IPS-15b (cell line): ENCODE data around the gene PER2.
A peak's percentile ranks its signal among the peaks of the same experiment; 100 is the strongest.

Experiments
- H3K27me3 ChIP-seq: one replicate; pipeline ENCODE4 v1.6.1; 2013; ENCODE audit warnings: low read length; ENCODE audit not compliant: control insufficient read depth, insufficient read depth
- H3K36me3 ChIP-seq: one replicate; pipeline ENCODE4 v1.6.1; 2013; ENCODE audit warnings: low read length; ENCODE audit not compliant: control insufficient read depth, insufficient read depth
- H3K4me1 ChIP-seq: one replicate; pipeline ENCODE4 v1.6.1; 2013; ENCODE audit warnings: mild to moderate bottlenecking, low read length; ENCODE audit not compliant: control insufficient read depth, insufficient read depth
- H3K4me3 ChIP-seq: one replicate; pipeline ENCODE4 v1.5.1; 2013; ENCODE audit warnings: low read depth, low read length
- H3K9ac ChIP-seq: one replicate; pipeline ENCODE4 v1.6.1; 2013; ENCODE audit warnings: low read depth, mild to moderate bottlenecking, low read length
- H3K9me3 ChIP-seq: one replicate; pipeline ENCODE4 v1.6.1; 2013; ENCODE audit warnings: mild to moderate bottlenecking, low read length; ENCODE audit not compliant: control insufficient read depth, insufficient read depth

PER2 gene

DNA sequence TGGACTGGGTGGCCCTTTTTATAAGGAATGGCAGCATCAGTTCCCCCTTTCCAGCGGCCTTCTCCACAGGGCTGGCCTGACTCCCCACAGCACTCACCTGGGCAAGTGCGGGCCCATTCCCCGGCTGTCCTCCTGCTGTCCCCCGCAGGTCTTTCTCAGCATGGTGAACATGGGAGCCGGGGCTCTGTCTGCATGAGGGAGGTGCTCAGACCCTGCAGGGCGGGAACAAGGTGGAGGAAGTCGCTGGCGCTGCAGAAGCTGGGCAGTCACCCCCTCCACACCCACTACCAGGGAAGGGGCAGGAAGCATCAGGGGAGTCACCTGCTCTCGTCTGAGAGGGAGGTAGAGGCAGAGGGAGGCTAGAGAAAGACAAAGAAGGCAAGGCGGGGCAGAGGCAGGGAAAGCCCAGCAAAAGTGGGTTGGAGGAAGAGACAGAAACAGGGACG is 60.8 kb downstream of the PER2 start:
- peaks cover 5% of the 10 kb centered on the region for H3K36me3 ChIP-seq
- no peak overlapping the region for H3K4me3 ChIP-seq
- H3K9ac ChIP-seq = no peak overlapping the region
- peaks cover 25% of the 10 kb centered on the region for H3K27me3 ChIP-seq
- no peaks in the 10 kb centered on the region for H3K9me3 ChIP-seq
- H3K4me1 ChIP-seq = no peaks in the 10 kb centered on the region

- Histone ChIP-seq H3K9me3 (no peaks in the 10 kb centered on the region), H3K4me1 (no peaks in the 10 kb centered on the region), H3K27me3 (peaks cover 25% of the 10 kb centered on the region), H3K9ac (no peak overlapping the region), H3K36me3 (peaks cover 5% of the 10 kb centered on the region), H3K4me3 (no peak overlapping the region)
Measured at GRCh38 chr2:238226698-238227586, 61.5 kb downstream of the PER2 start.

- Histone ChIP-seq H3K4me3 (no peak overlapping the region), H3K9me3 (no peaks in the 10 kb centered on the region), H3K9ac (no peak overlapping the region), H3K36me3 (peaks cover 5% of the 10 kb centered on the region), H3K27me3 (peaks cover 24% of the 10 kb centered on the region), H3K4me1 (no peaks in the 10 kb centered on the region)
Measured at GRCh38 chr2:238225911-238226697, 62.3 kb downstream of the PER2 start.

DNA sequence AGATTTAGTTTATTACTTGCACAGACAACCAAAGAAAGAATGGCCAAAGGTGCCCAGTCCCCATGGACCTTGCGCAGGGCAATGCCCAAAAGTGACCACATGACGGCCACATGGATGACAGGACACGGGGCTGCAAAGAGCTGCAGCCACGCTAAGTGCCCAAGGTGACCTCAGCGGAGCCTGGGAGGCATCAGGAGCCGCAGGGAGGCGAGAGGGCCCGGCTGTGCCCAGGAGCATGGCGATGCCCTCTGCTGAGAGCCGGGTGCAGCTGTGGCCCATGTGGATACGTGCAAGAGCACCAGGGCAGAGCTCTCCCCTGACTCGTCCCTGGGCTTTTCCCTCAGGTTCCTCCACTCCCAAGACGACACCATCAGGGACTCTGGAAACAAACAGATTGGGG is 63.3 kb downstream of the PER2 start:
- no peak overlapping the region for H3K4me3 ChIP-seq
- no peaks in the 10 kb centered on the region for H3K4me1 ChIP-seq
- no peak overlapping the region for H3K9ac ChIP-seq
- H3K36me3 ChIP-seq = peaks cover 5% of the 10 kb centered on the region
- H3K27me3 ChIP-seq = peaks cover 14% of the 10 kb centered on the region
- no peaks in the 10 kb centered on the region for H3K9me3 ChIP-seq

DNA sequence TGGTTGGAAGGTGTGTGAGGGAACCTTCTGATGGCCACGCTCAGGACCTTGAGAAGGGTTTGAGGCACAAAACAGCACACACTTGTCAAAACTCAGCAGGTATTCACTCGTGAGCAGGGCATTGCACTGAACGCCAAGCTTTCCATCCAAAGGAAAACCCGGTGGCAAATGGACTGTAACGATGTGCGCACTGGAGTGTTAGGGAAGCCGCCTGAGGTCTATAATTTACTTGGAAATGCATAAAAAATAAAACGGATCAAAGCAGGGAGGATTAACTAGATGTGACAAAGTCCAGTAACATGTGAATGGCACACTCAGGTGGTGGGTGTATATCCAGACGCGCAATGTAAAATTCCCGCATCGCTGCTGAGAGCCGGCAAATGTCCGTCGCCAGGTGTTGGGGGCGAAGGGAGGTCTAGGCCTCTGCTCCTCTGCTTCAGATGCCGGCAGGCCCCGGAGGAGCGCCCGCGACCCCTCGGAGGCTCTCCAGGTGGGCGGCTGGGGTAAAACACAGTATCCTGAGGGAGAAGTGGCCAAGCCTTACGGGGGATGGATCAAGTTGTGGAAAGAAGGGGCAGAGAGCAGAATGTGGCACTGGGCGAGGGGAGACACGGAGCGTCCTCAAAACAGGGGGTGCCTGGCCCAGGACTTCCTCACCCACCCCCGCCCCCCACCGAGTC is 63.9 kb downstream of the PER2 start:
- Histone ChIP-seq H3K36me3 (peaks cover 5% of the 10 kb centered on the region), H3K4me1 (no peaks in the 10 kb centered on the region), H3K27me3 (peaks cover 8% of the 10 kb centered on the region), H3K4me3 (no peak overlapping the region), H3K9me3 (no peaks in the 10 kb centered on the region), H3K9ac (no peak overlapping the region)

GRCh38 chr2:238220892-238221521 is 67.4 kb downstream of the PER2 start:
- H3K4me3 ChIP-seq = no peak overlapping the region

DNA sequence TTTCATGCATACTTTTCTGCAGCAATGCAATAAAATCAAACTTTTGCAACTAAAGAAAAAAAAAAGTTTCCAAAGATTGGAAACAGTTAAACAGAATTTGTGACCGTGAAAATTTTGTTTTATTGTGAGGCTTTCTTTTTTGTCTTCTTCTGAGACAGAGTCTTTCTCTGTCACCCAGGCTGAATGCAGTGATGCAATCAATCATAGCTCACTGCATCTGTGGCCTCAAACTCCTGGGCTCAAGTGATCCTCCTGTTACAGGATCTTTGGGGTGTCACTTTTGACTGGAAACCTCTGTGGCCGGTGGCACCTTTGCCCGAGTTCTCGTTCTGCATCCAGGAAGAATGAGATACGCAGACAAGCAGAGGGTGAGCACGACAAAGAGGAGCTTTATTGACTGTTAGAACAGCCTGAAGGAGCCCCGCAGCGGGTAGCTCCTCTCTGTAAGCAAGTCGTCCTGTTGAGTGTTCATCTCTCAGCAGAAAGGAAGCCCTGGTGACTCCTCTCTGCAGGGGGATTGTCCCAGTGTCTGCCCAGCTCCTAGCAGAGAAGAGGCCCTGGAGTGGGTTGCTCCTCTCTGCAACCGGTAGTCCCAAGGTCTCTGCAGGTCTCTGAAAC is 68.0 kb downstream of the PER2 start:
- peaks cover 2% of the 10 kb centered on the region for H3K4me1 ChIP-seq
- H3K9ac ChIP-seq = no peak overlapping the region
- no peaks in the 10 kb centered on the region for H3K9me3 ChIP-seq
- no peaks in the 10 kb centered on the region for H3K36me3 ChIP-seq
- peaks cover 2% of the 10 kb centered on the region for H3K27me3 ChIP-seq
- no peak overlapping the region for H3K4me3 ChIP-seq

More at GRCh38 chr2:238220892-238221521, 67.4 kb downstream of the PER2 start:
- Histone ChIP-seq H3K36me3 (peaks cover 2% of the 10 kb centered on the region), H3K4me1 (peaks cover 2% of the 10 kb centered on the region), H3K27me3 (no peaks in the 10 kb centered on the region), H3K9me3 (no peaks in the 10 kb centered on the region), H3K9ac (no peak overlapping the region)

DNA sequence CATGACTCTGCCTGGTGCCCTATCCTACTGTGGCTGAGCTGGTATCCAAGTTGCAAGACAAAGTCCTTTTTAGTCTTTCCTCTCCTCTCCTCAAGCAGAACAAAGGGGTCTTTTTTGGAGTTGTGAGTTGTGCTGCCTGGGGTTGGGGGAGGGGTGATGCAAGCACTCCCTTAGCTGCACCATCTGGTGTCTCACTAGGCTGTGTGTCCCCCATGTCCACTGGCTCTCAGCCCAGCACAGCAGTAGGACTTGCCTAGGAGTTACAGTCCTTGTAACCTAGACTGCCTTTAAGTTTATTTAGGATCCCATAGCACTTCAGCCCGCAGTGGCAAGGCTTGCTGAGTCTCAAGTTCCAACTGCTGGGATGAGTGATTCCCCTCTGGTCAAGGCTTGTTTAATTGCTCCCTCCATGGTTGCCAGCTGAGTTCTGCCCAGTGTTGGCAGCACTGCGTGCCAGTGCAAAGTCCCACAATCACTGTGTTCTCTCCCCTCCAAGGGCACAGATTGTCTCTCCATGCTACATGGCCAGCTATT is 71.7 kb downstream of the PER2 start:
- H3K36me3 ChIP-seq = no peaks in the 10 kb centered on the region
- peaks cover 3% of the 10 kb centered on the region for H3K27me3 ChIP-seq
- H3K9ac ChIP-seq = no peak overlapping the region
- H3K4me3 ChIP-seq = no peak overlapping the region
- peaks cover 2% of the 10 kb centered on the region for H3K4me1 ChIP-seq
- no peaks in the 10 kb centered on the region for H3K9me3 ChIP-seq

DNA sequence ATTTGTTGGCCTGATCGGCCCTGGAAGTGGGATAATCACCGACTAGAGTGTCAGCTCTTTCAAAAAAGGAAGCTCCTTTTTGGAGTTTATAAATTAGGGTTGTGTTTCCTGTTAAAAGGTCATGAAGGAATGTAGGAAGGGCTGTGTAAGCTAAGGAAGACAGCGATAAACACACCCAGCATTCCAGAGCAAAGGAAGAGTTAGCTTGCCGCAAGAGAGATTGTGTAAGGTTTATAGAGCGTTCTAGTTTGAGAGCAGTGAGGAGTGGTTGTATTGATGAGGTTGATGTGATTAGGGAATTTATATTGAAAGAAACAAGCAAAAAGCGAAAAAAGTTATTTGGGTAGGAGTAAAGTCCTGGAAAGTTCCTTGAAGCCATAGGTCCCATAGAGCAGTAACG is 81.4 kb downstream of the PER2 start:
- no peaks in the 10 kb centered on the region for H3K36me3 ChIP-seq
- H3K9ac ChIP-seq = no peak overlapping the region
- H3K4me1 ChIP-seq = no peaks in the 10 kb centered on the region
- no peaks in the 10 kb centered on the region for H3K9me3 ChIP-seq
- peaks cover 19% of the 10 kb centered on the region for H3K27me3 ChIP-seq
- no peak overlapping the region for H3K4me3 ChIP-seq

DNA sequence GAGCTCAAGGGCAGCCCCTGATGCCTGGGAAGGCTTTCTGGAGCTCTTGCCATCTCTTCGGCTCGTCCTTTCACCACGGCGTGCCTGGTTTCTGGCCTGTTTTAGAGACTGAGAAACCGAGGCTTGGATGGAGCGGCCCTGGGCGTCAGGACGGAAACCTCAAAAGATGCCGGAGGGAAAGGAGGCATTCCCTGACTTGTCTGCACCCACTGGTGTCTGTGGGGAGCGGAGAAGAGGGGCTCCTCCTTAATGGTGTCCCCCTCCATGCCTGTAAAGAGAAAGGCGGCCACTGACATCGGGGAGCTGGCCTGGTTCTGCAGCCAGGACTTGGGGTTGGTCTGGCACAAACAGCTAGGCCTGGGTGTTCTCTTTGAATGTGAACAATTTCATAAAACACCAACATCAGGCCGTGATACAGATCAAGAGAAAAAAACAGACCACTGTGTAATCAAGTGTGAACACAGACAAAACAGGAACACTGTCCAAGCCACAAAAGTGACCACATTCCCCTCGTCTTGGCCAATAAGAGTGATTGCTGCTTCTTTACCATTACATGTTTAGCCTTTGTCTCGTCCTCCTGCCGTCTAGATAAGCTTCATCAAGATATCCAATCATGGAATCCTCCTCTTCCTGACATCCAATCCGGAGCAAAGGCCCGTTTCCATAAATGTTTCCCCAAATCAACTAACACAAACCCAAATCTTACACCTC is 84.3 kb downstream of the PER2 start:
- no peaks in the 10 kb centered on the region for H3K36me3 ChIP-seq
- H3K4me3 ChIP-seq = peak overlapping the region; percentile 36
- H3K9me3 ChIP-seq = no peaks in the 10 kb centered on the region
- H3K9ac ChIP-seq = peak overlapping the region; percentile 48
- peaks cover 11% of the 10 kb centered on the region for H3K27me3 ChIP-seq
- H3K4me1 ChIP-seq = no peaks in the 10 kb centered on the region
